GM19395 (cell line): Measurements from ENCODE around the gene LINC01488.

Source experiments
- ATAC-seq: cut with Tn5 transposase; IDR thresholded peaks from one replicate; pipeline ENCODE4 v1.9.1; 2021; ENCODE audit warnings: mild to moderate bottlenecking, moderate library complexity; ENCODE audit not compliant: unreplicated experiment

Gene LINC01488

GRCh38 chr11:69463181-69463994 is 18.1 kb upstream of the LINC01488 start:
- ATAC-seq, result no peak

DNA sequence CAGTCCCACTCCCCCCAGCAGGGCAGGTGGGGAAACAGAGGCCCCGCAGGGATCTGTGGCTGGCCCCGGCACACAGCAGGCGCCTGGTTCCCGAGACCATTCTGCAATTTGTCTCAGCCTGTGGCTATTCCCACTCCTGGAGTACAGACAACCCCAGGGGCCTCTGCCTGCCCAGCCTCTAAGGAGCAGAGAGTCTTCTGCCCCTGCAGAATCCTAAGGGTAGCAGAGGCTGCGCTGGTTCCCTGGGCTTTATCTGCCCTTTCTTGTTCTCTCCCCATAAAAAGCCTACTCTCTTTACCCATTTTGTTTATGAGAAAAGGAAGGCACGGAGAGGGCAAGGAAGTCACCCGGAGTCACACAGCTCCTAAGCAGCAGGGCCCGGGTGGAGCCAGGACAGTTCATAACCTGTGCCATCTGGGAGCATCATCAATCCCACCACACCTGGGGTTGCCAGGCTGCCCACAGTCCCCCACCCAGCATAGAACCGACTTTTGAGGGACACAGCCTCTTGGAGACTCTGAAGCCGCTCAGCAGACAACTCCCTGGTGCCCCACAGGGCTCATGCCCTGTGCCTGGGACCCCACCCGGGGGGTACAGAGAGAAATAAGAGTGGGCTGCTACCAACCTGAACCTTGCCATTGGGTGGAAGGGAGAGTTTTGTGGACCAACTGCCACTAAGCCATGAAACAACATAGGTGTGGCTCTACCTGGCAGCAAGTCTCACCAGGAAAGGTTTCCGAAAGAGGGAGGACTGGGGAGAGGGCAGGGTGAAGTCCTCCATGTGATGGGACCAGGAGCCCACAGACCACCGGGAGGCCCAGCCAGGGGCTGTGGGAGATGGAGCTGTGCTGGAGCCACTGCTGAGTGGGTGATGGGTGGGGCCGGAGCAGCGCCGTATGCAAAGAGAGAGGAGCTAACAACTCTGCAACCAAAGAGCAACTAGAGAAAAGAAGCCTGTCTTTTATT is 17.2 kb upstream of the LINC01488 start:
- ATAC-seq, result no peak

GRCh38 chr11:69465236-69466000 is 16.0 kb upstream of the LINC01488 start:
- no peak for ATAC-seq

DNA sequence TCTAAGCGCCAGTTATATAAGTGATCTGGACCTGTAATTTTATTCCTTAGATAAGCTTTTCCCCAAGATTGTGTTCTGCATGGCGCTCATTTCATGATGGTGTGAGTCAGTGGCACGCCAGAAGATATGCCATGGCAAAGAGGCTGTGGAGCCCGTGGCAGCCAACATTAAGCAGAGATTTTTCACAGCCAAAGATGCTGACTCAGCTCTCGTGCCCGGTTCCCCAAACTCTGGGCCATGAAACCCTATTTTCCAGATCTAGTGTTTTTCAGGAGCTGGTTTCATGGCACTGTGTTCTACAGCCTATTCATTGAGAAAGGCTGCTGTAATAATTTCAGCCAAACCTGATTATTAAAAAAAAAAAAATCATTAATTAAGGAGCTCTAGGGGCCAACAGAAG is 15.4 kb upstream of the LINC01488 start:
- ATAC-seq, result no peak

DNA sequence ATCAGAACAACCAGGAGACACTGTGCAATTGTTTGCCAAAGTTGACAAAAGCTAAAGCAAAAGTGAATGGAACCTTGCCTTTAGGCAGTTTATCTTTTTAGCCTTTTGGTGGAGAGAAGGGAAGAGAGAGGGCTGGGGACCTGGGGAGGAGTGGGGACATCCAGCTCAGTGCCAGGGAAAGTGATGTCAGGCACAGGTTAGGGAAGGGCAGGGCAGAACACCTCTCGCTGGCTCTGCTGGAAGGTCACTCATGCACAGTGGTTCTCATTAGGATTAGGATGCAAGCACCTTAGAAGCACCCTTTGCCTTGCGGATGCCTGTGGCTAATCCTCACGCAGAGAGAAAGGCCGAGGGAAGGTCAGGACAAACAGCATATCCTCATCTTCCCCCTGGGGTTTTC is 14.3 kb upstream of the LINC01488 start:
- ATAC-seq, result no peak

GRCh38 chr11:69467646-69468045 is 13.8 kb upstream of the LINC01488 start:
- no peak for ATAC-seq

- no peak for ATAC-seq
These were observed 13.2 kb upstream of the LINC01488 start for GRCh38 chr11:69468221-69468620.

DNA sequence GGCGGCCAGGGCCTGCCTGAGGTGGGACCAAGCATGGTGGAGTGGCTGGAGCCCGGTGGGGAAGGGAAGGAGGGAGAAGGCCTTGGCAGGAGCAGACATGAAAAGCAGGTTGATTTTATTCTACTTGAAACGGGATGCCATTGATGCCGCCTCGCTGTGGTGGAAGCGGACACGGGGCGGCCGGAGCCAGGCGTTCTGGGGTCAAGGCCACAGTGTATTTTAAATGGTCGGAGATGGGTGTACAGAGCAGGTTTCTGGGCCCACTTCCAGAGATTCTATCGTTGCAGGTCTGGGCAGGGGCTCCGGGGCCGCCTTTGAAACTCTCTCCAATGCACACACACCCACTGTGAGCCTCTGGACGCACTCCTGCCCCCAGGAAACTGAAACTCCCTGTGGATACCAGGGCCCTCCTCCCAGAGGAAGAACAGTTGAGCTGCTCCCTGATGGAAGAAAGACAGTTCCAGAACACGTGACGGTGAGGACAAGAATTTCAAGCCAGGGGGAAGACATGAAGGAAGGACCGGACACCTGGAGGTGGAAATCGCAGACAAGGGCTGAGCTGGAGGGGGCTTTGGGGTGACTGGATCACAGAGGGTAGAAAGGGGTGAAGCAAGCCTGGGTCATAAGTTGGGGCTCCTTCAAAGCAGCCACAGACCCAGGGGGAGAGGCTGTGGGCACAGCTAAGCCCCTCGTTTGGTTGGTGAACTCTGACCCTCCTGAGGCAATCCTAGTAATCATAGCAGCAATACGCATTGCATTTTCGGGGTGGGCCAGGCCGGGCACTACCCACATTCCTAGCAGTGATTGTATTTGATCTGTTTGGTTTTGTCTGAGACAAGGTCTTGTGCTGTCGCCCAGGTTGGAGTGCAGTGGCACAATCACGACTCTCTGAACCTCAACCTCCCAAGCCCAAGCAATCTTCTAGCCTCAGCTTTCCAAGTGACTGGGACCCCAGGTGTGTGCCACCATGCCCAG is 12.3 kb upstream of the LINC01488 start:
- no peak for ATAC-seq

DNA sequence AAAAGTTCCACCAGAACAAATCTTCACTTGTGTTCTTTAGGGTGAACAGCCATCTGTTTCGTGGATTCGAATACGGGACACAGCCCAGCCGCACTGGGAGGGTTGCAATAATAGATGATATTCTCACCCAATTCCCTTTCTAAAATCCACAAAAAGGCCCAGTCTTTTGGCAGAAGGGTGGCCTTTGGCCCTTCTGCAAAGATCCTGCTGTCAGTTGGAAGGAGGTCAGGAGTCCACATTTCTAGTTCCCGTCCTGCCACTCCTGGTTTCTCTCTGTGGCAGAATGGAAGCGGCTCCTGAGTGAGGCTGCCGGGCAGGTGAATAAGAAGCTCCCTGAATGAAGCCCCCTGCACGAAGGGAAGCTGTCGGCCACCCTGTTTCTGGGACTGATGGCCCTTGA is 11.2 kb upstream of the LINC01488 start:
- ATAC-seq, result no peak

DNA sequence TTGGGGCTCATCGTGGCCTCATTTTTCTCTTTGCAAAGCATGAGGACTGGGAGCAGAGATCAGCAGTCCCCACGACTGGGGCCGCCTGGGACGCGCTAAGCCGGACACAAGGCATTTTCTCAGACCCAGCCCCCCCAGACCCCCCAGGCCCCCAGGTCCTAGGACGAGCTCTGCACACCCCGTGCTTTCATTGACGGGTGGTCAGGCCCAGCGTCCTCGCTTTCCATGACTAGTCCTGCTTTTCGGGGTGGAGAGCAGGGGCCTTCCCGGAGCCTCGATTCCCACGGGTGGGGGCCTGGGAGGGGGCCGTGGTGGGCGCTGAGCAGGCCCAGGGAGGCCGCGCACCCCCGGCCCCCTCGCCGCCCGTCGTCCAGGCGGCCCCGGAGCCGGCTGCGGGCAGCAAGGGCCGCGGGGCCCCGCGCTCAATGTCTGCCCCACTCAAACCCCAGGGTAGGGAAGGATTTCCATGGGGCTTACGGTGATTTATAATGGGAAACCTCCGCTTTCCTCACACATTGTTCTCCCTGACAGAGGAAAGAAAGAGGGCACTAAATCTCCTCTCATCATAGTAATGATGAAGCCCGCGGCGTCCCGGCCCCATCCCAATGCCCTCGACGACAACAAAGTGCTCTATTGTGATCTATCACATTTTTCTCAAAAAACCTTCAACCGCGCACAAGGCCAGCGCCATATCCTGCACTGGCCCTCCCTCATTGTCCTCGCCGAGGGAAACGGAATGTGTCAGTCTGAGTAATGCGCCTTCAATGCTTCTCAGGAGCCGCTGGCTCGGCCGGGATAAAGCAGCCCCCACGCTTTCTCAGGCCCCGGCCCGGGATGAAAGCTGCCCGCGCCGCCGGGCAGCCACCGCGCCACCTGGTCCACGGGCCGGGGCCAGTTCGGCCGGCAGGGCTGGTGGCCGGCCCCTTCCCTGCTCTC is 10.4 kb upstream of the LINC01488 start:
- ATAC-seq, result no peak

- no peak for ATAC-seq
These were observed 9.5 kb upstream of the LINC01488 start for GRCh38 chr11:69471729-69472540.

- no peak for ATAC-seq
These were observed 8.8 kb upstream of the LINC01488 start for GRCh38 chr11:69472541-69473275.

DNA sequence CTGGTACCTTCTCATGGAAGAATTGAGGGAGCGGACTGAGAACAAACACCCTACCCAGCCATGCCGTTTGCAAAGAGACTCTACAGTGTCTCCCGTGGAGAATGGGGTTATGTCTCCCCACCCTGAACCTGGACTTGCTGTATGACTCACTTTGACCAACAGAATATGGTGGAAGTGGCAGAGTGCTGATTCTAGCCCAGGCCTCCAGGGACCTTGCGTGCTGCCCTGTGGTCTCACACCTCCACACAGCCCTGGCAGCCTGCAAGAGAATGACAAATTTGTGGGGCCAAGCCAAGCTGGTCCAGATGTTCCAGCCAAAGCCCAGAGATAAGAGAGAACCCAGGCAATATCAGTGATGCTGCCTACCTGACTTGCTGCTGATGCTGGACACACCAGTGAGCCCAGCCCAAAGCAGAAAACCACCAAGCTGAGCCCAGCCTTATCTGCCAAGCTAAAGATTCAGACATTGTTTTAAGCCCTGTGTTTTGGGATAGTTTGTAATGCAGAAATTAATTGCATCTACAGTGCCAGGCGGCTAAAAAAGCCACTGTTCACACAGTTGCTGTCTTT is 8.1 kb upstream of the LINC01488 start:
- no peak for ATAC-seq

DNA sequence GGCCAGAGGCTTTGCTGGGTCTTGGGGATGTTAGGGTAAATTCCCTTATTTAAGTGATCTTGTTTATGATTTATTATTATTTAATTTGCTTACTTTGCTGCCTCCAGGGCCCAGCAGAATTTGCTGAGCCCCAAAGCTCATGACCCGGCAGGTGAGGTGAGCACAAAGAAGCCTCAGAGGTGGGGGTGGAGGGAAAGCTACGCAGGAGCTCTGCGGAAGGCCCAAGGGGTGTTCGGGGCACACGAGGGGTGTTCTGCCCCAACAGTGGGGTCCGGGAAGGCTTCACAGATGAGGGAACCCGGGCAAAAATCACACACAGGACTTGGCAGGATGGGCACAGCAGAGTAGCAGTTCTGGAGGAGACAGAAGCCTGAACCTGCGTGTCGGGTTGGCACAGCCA is 6.7 kb upstream of the LINC01488 start:
- no peak for ATAC-seq

DNA sequence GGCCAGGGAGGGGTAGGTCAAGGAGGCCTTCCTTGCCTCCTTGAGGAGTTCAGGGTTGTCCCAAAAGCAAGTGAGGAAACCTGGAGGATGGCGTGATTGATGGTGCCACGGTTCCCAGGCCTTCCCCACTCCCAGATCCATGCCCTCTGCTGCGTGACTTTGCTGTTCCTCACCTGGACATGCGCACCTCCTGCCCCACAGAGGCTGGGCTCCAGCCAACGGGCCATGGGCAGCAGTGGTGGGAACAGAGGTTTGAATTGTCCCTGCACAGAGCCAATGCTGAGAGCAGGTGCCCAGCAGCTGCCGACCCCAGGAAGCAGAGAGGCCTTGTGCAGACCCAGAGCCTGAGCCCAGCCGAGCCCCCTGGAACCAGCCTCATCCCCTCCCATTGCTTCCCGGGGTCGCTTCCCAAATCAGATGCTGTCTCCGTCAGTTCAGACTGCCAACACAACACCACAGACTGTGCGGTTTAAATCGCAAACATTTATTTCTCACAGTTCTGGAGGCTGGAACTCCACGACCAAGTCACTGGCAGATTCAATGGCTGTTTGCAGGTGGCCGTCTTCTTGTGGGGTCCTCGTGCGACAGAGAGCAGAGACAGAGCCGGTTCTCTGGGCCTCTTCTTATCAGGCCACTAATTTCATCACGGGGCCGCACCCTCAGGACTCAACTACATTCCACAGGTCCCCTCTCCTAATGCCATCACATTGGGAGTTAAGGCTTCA is 6.2 kb upstream of the LINC01488 start:
- no peak for ATAC-seq

DNA sequence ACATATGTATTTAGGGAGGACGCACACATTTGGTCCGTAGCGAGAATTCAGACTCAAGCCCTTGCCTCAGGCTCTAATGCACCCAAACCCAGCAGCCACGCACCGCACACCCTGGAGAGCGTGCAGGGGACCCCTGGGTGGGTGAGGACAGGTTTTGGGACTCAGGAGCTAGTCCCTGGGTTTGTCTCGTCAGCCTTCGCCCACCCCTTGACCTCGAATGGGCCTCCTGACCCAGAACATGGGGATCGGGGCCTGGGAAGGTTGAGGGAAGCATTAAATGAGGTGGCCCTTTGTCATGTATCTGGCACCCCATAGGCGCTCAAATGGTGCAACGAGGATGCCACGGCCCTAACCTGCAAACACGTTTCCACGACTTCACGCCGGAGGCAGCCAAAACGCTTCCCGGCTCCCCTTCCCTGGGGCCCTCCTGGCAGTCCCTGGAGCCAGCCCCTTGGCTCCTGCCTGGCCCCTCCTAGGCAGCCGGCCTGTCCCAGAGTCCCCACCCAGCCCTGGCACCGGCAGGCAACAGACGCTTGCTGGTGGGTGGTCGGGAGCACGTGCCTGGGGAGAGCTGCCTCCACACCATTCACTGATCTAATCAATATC is 5.5 kb upstream of the LINC01488 start:
- no peak for ATAC-seq
